ENCODE measurements around the gene DLG2. TPM values are rescaled to one million over a fixed set of nuclear protein-coding genes. Genes with fewer than 3 reads are reported as not detected.
A peak's percentile ranks its signal among the peaks of the same experiment; 100 is the strongest.

The DLG2 gene
- total and polyA plus RNA-seq, 2 of the 8 experiments (the other 6 are each of a cell fraction or from before 2014, with no cell fraction given) = 1.7 to 14.3 TPM

GRCh38 chr11:84714316-84714780, 912.8 kb downstream of the DLG2 start:
- no peaks in the 10 kb centered on the region; a peak in 1 of 7 replicates for H3K4me1 ChIP-seq (replicated peaks in 1 of 4; ENCODE audit: control insufficient read depth in 3 of 4, insufficient read depth in 4 of 4, low read length in 3 of 4)
- H3K79me1 ChIP-seq (ENCODE audit: low read depth, low read length) = no peaks in the 10 kb centered on the region
- no peak overlapping the region for H3K4ac ChIP-seq (replicated peaks; ENCODE audit: insufficient read length, low read depth, low read length)
- no peak overlapping the region for H2BK15ac ChIP-seq (ENCODE audit: low read length)
- H4K20me1 ChIP-seq (replicated peaks in 1 of 2; ENCODE audit: control insufficient read depth in 1 of 2, insufficient read depth in 2 of 2, low read length in 2 of 2) = no peaks in the 10 kb centered on the region
- H3K9ac ChIP-seq (replicated peaks in 1 of 4; ENCODE audit: extremely low read depth in 1 of 4, low read depth in 3 of 4, low read length in 3 of 4) = no peak overlapping the region
- H3K27me3 ChIP-seq (replicated peaks in 1 of 4; ENCODE audit: control insufficient read depth in 3 of 4, extremely low read depth in 1 of 4, insufficient read depth in 3 of 4, low read length in 3 of 4) = peaks cover 0 to 8% (median 2%) of the 10 kb centered on the region in 4 experiments; a peak in 4 of 7 replicates
- no peak overlapping the region for H2BK12ac ChIP-seq (ENCODE audit: low read depth, low read length)
- ChIA-PET CTCF (ENCODE audit: partially characterized antibody) (no interaction called here), POLR2A (ENCODE audit: partially characterized antibody) (no interaction called here)
- no peak overlapping the region for H3K56ac ChIP-seq (replicated peaks; ENCODE audit: insufficient read length, low read depth, low read length)
- H3K23ac ChIP-seq (ENCODE audit: insufficient read length) = no peak overlapping the region
- no peaks in the 10 kb centered on the region for H3K79me2 ChIP-seq (ENCODE audit: control insufficient read depth in 1 of 2, insufficient read depth in 2 of 2, low read length in 2 of 2)
- H3K27ac ChIP-seq (ENCODE audit: low read depth, low read length) = no peak overlapping the region
- no peak overlapping the region for H2AFZ ChIP-seq (ENCODE audit: low read length)
- H2BK120ac ChIP-seq (replicated peaks; ENCODE audit: low read depth, low read length) = no peak overlapping the region
- no peak overlapping the region for H2BK20ac ChIP-seq (ENCODE audit: low read length)
- no peaks in the 10 kb centered on the region for H3K23me2 ChIP-seq (ENCODE audit: low read depth, low read length)
- H3K4me2 ChIP-seq (ENCODE audit: insufficient read depth in 1 of 2, low read depth in 2 of 2, low read length in 2 of 2) = no peak overlapping the region
- no peak overlapping the region for H2BK5ac ChIP-seq (ENCODE audit: low read depth, low read length)
- H2AK5ac ChIP-seq (ENCODE audit: low read depth, low read length) = no peak overlapping the region
- no peak overlapping the region for H3K14ac ChIP-seq (ENCODE audit: insufficient read length)
- DNase-seq (ENCODE audit: low read depth in 1 of 2, low spot score in 2 of 2) (peak in 1 of 2 experiments; percentile 85), FAIRE-seq (peak; percentile 48)
- H3K4me3 ChIP-seq (ENCODE audit: extremely low read depth in 1 of 4, insufficient read depth in 2 of 4, low read depth in 3 of 4, low read length in 4 of 4) = no peak overlapping the region
- H4K5ac ChIP-seq (ENCODE audit: insufficient read length, low read depth, low read length) = no peak overlapping the region
- H3K36me3 ChIP-seq (ENCODE audit: control insufficient read depth in 2 of 4, insufficient read depth in 4 of 4, low read length in 3 of 4) = no peaks in the 10 kb centered on the region
- H3K9me3 ChIP-seq (ENCODE audit: insufficient read depth in 2 of 2, low read depth in 1 of 2, low read length in 1 of 2) = no peaks in the 10 kb centered on the region
- H4K91ac ChIP-seq (replicated peaks; ENCODE audit: insufficient read length, low read length) = no peak overlapping the region
- H4K8ac ChIP-seq (ENCODE audit: extremely low read depth, insufficient read depth, low read length) = no peak overlapping the region
- H3K18ac ChIP-seq (ENCODE audit: extremely low read depth, low read length) = no peak overlapping the region
- WGBS, 2 experiments (ENCODE audit: extremely low coverage in 1 of 2, insufficient coverage in 1 of 2, insufficient read length in 1 of 2, insufficient replicate concordance in 2 of 2, low coverage in 1 of 2, low lambda C conversion rate in 2 of 2, missing lambda C conversion rate in 1 of 2) = no CpG with 5 or more reads among the region's 1 CpG
- TF ChIP-seq POLR2A (IDR thresholded peaks at IDR 0.05; ENCODE audit: control extremely low read depth in 1 of 2, low read depth in 2 of 2, low read length in 2 of 2) (no peak), SIN3A (conservative IDR thresholded peaks at IDR 0.05 in 1 of 2, IDR thresholded peaks at IDR 0.05 in 1 of 2; ENCODE audit: low read depth in 1 of 2, low read length in 2 of 2) (peak; percentile 94 to 95), RAD21 (IDR thresholded peaks at IDR 0.05 in 1 of 2, conservative IDR thresholded peaks at IDR 0.05 in 1 of 2; ENCODE audit: low read depth in 2 of 2, low read length in 2 of 2) (peak; percentile 87 to 89), KDM5A (IDR thresholded peaks at IDR 0.05; ENCODE audit: low read length) (no peak), TBP (IDR thresholded peaks at IDR 0.05; ENCODE audit: low read depth, low read length) (no peak), RFX5 (IDR thresholded peaks at IDR 0.05; ENCODE audit: borderline replicate concordance, low read depth, low read length) (no peak), NRF1 (IDR thresholded peaks at IDR 0.05; ENCODE audit: low read depth, low read length) (no peak), RXRA (IDR thresholded peaks at IDR 0.05; ENCODE audit: insufficient read depth, low read depth, low read length) (no peak), EP300 (IDR thresholded peaks at IDR 0.05; ENCODE audit: borderline replicate concordance in 1 of 2, low read depth in 2 of 2, low read length in 2 of 2) (no peak), CTCF (IDR thresholded peaks at IDR 0.05; ENCODE audit: control extremely low read depth in 1 of 3, insufficient read depth in 1 of 3, low read depth in 1 of 3, low read length in 3 of 3) (peak; percentile 66 to 80 (median 79)), KDM4A (IDR thresholded peaks at IDR 0.05; ENCODE audit: low read depth, low read length, severe bottlenecking) (no peak)
